GM18873 (cell line): ENCODE results near the gene FOXJ3.

ENCODE experiments used
- ATAC-seq: cut with Tn5 transposase; IDR thresholded peaks from one replicate; pipeline ENCODE4 v1.9.1; 2021; ENCODE audit warnings: mild to moderate bottlenecking, moderate library complexity, moderate number of reproducible peaks; ENCODE audit not compliant: unreplicated experiment, low FRiP score

Gene FOXJ3

GRCh38 chr1:42206164-42206563, 128.9 kb downstream of the FOXJ3 start:
- ATAC-seq, result no peak

- ATAC-seq, result no peak
Observed at GRCh38 chr1:42201986-42202385, 133.0 kb downstream of the FOXJ3 start.

DNA sequence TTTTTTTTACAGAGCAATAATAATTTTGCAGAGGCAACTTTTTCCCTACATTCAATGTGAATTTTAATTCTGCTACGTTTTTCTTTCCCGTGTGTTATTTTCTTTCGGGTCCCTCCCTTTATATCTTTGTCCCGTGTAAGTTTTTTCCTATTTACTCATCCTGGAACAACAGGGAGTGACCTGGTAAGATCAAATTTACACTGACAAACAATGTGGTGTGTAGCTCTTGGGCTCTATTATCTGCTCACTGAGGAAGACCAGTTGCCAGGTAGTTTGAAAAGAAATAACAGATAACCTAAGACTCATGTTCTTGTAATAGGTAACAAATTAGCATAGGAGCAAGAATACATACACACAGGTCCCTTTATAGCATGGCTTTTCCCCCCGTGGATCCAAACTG, 136.8 kb downstream of the FOXJ3 start:
- ATAC-seq, result no peak

GRCh38 chr1:42195841-42196240, 139.2 kb downstream of the FOXJ3 start:
- no peak for ATAC-seq

- no peak for ATAC-seq
Observed at GRCh38 chr1:42192106-42192505, 142.9 kb downstream of the FOXJ3 start.

DNA sequence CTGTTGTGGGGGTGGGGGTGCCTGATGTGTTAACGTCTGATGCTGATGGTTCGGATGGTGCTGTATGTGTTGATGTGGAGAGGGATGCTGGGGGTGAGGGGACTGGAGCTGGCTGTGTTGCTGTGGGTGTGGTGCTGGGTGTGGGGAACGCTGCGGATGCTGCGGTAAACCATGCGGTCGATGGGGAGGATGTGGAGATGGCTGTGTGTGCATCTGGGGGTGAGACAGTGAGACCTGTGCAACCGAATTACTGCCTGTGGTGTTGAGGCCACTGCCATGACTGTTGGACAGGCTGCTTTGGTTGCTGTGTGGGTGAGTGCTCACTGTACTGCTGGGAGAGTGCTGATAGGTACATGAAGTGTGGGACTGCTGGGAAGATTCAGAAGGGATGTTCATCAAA, 143.7 kb downstream of the FOXJ3 start:
- no peak for ATAC-seq

DNA sequence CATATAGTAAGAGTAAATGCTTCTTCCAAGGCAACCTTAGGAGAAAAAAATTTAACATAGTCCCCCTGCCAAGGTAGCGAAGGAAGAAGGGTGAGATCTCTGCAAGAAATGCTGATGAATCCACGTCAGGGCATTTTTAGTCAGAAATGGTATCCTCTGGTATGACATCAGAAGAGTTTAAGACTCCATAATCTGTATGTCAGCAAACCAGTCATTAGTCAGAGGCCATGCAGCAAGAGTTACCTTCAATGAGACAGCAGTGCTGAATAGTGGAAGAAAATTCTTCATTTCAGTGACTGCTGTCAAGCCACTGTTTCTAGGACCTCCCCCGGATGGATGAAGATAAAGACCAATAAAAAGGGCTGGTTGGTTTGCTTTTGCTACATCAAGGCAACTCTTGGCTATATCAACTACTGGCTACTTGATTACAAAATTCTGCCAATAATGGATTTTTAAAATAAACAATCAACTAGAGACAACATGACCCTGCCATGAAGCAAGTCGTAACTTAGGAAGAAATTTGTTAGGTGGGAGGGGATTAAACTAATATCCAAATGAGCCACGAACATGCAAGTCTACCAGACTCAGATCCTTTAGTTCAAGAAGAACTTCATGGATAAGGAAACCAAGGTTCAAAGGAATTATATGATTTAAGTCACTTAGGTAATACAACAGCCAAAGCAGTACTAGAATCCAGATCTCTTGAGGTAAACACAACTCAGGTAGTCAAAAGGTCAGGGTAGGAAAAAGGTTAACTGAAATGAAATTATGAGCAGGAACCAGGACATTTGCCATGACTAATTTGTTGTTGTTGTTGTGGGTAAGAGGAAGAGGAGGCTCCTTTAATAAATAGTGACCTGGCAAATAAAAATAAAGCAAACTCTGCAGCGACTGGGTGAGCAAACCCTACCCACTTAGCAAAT, 144.8 kb downstream of the FOXJ3 start:
- no peak for ATAC-seq

GRCh38 chr1:42186152-42186551, 148.9 kb downstream of the FOXJ3 start:
- no peak for ATAC-seq

DNA sequence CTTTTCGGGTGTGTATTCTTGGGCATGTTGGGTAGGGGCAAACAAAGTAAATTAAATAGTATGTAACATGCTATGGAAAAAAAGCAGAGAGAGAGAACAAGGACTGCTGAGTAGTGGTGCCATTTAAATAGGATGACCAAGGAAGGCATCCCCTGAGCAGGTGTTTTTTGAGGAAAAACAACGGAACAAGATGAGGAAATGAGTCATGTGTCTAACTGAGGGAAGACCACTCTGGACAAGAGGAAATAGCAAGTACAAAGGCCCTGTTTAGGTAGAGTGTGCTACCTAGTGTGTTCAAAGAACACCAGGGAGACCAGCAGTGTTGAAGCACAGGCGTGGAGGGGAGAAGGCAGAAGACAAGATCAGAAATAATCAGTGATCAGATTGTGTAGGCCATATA, 150.4 kb downstream of the FOXJ3 start:
- no peak for ATAC-seq

GRCh38 chr1:42183957-42184268, 151.1 kb downstream of the FOXJ3 start:
- no peak for ATAC-seq

- ATAC-seq, result no peak
Observed at GRCh38 chr1:42183210-42183956, 151.7 kb downstream of the FOXJ3 start.

DNA sequence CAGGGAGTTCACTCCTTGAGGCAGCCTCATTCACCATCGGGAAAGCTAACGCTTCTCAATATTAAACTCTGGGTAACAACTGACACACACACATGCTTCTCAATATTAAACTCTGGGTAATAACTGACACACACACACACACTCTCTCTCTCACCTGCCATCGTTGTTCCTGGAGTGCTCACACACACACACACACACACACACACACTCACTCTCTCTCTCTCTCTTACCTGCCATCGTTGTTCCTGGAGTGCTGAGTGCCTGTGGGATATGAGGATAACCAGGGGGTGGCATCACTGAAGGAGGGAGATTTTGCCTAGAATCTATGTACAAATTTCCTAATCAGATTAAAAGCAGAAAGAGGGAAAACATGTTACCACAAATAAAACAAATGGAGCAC, 153.3 kb downstream of the FOXJ3 start:
- ATAC-seq, result no peak

- ATAC-seq, result no peak
Observed at GRCh38 chr1:42179900-42180329, 155.1 kb downstream of the FOXJ3 start.

- ATAC-seq, result no peak
Observed at GRCh38 chr1:42179275-42179674, 155.8 kb downstream of the FOXJ3 start.

DNA sequence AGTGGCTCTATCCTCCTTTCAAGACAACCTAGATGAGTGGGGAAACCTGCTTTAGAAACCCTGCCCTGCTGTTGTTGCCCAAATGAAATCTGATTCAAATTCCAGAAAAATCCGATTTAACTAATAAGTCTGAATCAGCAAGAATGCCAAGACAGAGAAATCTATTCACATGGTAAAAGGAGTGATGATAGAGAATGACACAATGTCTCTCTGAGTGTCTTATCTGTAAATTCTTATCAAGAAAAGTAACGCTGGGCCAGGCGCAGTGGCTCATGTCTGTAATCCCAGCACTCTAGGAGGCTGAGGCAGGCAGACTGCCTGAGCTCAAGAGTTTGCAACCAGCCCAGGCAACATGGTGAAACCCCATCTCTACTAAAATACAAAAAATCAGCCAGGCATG, 156.8 kb downstream of the FOXJ3 start:
- ATAC-seq, result no peak

DNA sequence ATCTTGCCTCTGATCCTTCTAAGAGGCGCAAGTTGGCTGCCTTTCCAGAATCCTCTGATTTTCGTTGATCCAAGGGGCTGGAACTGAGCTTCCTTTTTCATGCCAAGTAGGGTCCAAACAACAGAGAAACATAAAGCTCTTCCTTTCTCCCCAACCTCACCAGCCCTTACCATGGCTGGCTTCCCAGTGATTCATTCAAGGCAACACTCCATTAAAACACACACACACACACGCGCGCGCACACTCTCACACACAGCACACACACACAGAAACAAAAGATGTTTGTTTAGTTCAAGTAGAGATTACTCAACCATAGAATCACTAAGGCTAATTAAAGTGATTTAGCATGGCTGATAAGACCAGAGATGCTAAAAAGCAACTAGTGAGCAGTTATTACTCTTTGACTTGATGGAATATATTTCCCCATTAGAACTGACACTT, 157.5 kb downstream of the FOXJ3 start:
- no peak for ATAC-seq

- ATAC-seq, result no peak
Observed at GRCh38 chr1:42176902-42177519, 158.0 kb downstream of the FOXJ3 start.

GRCh38 chr1:42175314-42176054, 159.6 kb downstream of the FOXJ3 start:
- ATAC-seq, result no peak

DNA sequence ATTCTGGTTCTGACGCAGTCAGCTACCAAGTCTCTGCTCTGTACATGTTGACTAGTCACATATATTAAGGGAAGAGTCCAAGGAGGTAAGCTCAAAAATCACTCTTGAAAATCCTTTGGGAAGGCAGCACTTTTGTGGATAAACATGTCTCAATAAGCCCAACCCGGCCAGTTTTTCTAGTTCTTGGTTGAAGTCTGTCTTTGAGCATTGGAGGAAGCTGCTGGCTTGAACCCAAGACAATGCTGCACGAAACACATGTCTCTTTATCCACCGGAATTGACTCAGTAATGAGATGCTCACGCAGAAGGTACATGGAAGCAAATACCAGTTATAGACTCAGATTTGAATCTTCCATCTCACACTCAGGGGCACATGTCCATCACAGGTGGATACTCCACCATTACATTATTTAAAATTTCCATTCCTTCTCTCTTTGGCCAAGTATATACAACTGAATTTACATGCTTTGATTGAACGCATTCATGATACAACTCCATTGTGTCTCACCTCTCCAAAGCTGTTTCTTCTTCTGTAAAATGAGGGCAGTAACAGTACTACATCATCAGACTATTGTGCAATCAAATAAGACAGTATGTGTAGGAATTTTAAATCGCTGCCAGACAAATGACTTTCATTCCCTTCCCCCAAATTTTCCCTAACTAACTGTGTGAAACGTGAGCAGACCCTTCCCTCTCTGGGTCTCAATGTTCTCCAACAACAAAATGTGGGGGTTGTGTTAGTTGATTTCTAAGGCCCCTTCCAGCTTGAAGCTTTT, 160.9 kb downstream of the FOXJ3 start:
- no peak for ATAC-seq
